ENCODE results near the gene PPIG. TPM values are rescaled to one million over a fixed set of nuclear protein-coding genes. Genes with fewer than 3 reads are reported as not detected.

Gene PPIG
- total RNA-seq, 2 experiments from 2014 or later = 83.4 to 87.8 TPM

- no peak for DNase-seq
Observed at GRCh38 chr2:169673106-169673505, 89.0 kb downstream of the PPIG start.

GRCh38 chr2:169673921-169674320, 89.8 kb downstream of the PPIG start:
- ChIA-PET CTCF (no interaction called here), POLR2A (no interaction called here)
- Mint-ChIP-seq H3K36me3 (ENCODE audit: low read depth) (no peaks in the 10 kb centered on the region), H3K27me3 (peaks cover 31% of the 10 kb centered on the region), H3K4me3 (no peak overlapping the region), H3K9me3 (no peaks in the 10 kb centered on the region), H3K27ac (no peak overlapping the region), H3K4me1 (ENCODE audit: low read depth) (no peaks in the 10 kb centered on the region)
- peaks cover 0 to 5% of the 10 kb centered on the region in 2 experiments for H3K27me3 ChIP-seq (ENCODE audit: control insufficient read depth in 1 of 2, insufficient read depth in 2 of 2, low read length in 2 of 2)
- H3K9me3 ChIP-seq (ENCODE audit: control insufficient read depth in 1 of 2, insufficient read depth in 1 of 2, low read length in 2 of 2) = no peaks in the 10 kb centered on the region
- DNase-seq = no peak
- no peak for ATAC-seq (ENCODE audit: poor library complexity)
- intact Hi-C loops (cut with DNase I, micrococcal nuclease) = loop anchor here in 1 of 2 experiments (10.0 kb wide), 1 partner anchor 149 kb away; no protein-coding TSS in a partner anchor
- no peaks in the 10 kb centered on the region for H3K36me3 ChIP-seq (ENCODE audit: insufficient read depth, low read length)
- H3K27ac ChIP-seq (ENCODE audit: low read depth in 1 of 2, low read length in 2 of 2) = no peak overlapping the region
- no peak overlapping the region for H3K4me3 ChIP-seq (ENCODE audit: low read length)
- no peaks in the 10 kb centered on the region for H3K4me1 ChIP-seq (ENCODE audit: insufficient read depth, low read length)
- no peak for TF ChIP-seq CTCF (IDR thresholded peaks at IDR 0.05)

More at GRCh38 chr2:169673106-169673505, 89.0 kb downstream of the PPIG start:
- Mint-ChIP-seq H3K27me3 (peaks cover 31% of the 10 kb centered on the region), H3K27ac (no peak overlapping the region), H3K36me3 (ENCODE audit: low read depth) (no peaks in the 10 kb centered on the region), H3K4me1 (ENCODE audit: low read depth) (no peaks in the 10 kb centered on the region), H3K4me3 (no peak overlapping the region), H3K9me3 (no peaks in the 10 kb centered on the region)
- no peak for TF ChIP-seq CTCF (IDR thresholded peaks at IDR 0.05)
- POLR2A ChIA-PET = no interaction called here
- H3K4me3 ChIP-seq (ENCODE audit: low read length) = no peak overlapping the region
- H3K4me1 ChIP-seq (ENCODE audit: insufficient read depth, low read length) = no peaks in the 10 kb centered on the region
- no peaks in the 10 kb centered on the region for H3K9me3 ChIP-seq (ENCODE audit: control insufficient read depth in 1 of 2, insufficient read depth in 1 of 2, low read length in 2 of 2)
- no peak for ATAC-seq (ENCODE audit: poor library complexity)
- intact Hi-C loops (cut with DNase I, micrococcal nuclease) = loop anchor here in 1 of 2 experiments (10.0 kb wide), 1 partner anchor 148 kb away; no protein-coding TSS in a partner anchor
- no peaks in the 10 kb centered on the region for H3K36me3 ChIP-seq (ENCODE audit: insufficient read depth, low read length)
- CTCF ChIA-PET = no interaction called here
- H3K27ac ChIP-seq (ENCODE audit: low read depth in 1 of 2, low read length in 2 of 2) = no peak overlapping the region
- H3K27me3 ChIP-seq (ENCODE audit: control insufficient read depth in 1 of 2, insufficient read depth in 2 of 2, low read length in 2 of 2) = peaks cover 0 to 5% of the 10 kb centered on the region in 2 experiments

- Histone ChIP-seq H3K27ac (ENCODE audit: low read depth in 1 of 2, low read length in 2 of 2) (no peak overlapping the region), H3K4me1 (ENCODE audit: insufficient read depth, low read length) (no peaks in the 10 kb centered on the region), H3K9me3 (ENCODE audit: control insufficient read depth in 1 of 2, insufficient read depth in 1 of 2, low read length in 2 of 2) (peaks cover 0 to 4% of the 10 kb centered on the region in 2 experiments), H3K36me3 (ENCODE audit: insufficient read depth, low read length) (no peaks in the 10 kb centered on the region), H3K27me3 (ENCODE audit: control insufficient read depth in 1 of 2, insufficient read depth in 2 of 2, low read length in 2 of 2) (peaks cover 0 to 5% of the 10 kb centered on the region in 2 experiments), H3K4me3 (ENCODE audit: low read length) (no peak overlapping the region)
- TF ChIP-seq CTCF (IDR thresholded peaks at IDR 0.05) = no peak
- POLR2A ChIA-PET = no interaction called here
- peaks cover 31% of the 10 kb centered on the region for H3K27me3 Mint-ChIP-seq
- no peaks in the 10 kb centered on the region for H3K9me3 Mint-ChIP-seq
- H3K4me1 Mint-ChIP-seq (ENCODE audit: low read depth) = no peaks in the 10 kb centered on the region
- intact Hi-C loops (cut with DNase I, micrococcal nuclease) = loop anchor here in 1 of 2 experiments (10.0 kb wide), 1 partner anchor 152 kb away; no protein-coding TSS in a partner anchor
- H3K27ac Mint-ChIP-seq = no peak overlapping the region
- ATAC-seq (ENCODE audit: poor library complexity) (no peak), DNase-seq (no peak)
- CTCF ChIA-PET = no interaction called here
- no peak overlapping the region for H3K4me3 Mint-ChIP-seq
- no peaks in the 10 kb centered on the region for H3K36me3 Mint-ChIP-seq (ENCODE audit: low read depth)
Observed at GRCh38 chr2:169676357-169676756, 92.2 kb downstream of the PPIG start.

Data from CD4-positive, alpha-beta T cell (primary cell).